Measurements from ENCODE around the gene NMRAL1. TPM values are rescaled to one million over a fixed set of nuclear protein-coding genes. Genes with fewer than 3 reads are reported as not detected.

NMRAL1 gene
- total RNA-seq, 1 donor from 2014 or later: 25.0 TPM

Other genes with a start within 250 kb of the NMRAL1 start
- gene SRL, start 232.5 kb downstream of the NMRAL1 start, total RNA-seq: not detected in 2 replicates
- 48.3 and 49.2 TPM in 2 replicates for gene TFAP4, start 201.6 kb downstream of the NMRAL1 start, total RNA-seq
- gene GLIS2, start 158.6 kb downstream of the NMRAL1 start, total RNA-seq: 0.54 TPM in 2 replicates
- gene PAM16, start 123.3 kb downstream of the NMRAL1 start, total RNA-seq: 91.5 and 106 TPM in 2 replicates
- 0.18 TPM in 1 of 2 replicates, not detected in the other for gene VASN, start 102.8 kb downstream of the NMRAL1 start, total RNA-seq
- gene CORO7, start 58.0 kb downstream of the NMRAL1 start, total RNA-seq: 87.9 and 90.8 TPM in 2 replicates
- gene DNAJA3, start 48.8 kb downstream of the NMRAL1 start, total RNA-seq: 103 and 107 TPM in 2 replicates
- 64.7 and 68.4 TPM in 2 replicates for gene HMOX2, start 1.8 kb upstream of the NMRAL1 start, total RNA-seq
- 61.6 and 62.7 TPM in 2 replicates for gene CDIP1, start 64.1 kb upstream of the NMRAL1 start, total RNA-seq
- 0.17 TPM in 1 of 2 replicates, not detected in the other for gene C16orf96, start 81.7 kb upstream of the NMRAL1 start, total RNA-seq
- gene UBALD1, start 140.3 kb upstream of the NMRAL1 start, total RNA-seq: 23.1 and 26.2 TPM in 2 replicates
- 110 and 119 TPM in 2 replicates for gene MGRN1, start 150.2 kb upstream of the NMRAL1 start, total RNA-seq
- gene NUDT16L1, start 218.9 kb upstream of the NMRAL1 start, total RNA-seq: 39.9 and 41.9 TPM in 2 replicates